C4-2B (cell line): ENCODE results near the gene WDR7.

Experiments used
- CTCF ChIP-seq: fragments of 450-650 bp; conservative IDR thresholded peaks from 2 replicates; pipeline ENCODE4 v1.5.1; 2017; ENCODE audit warnings: mild to moderate bottlenecking
- ZFX ChIP-seq: fragments of 450-650 bp; IDR thresholded peaks from 2 replicates; pipeline ENCODE4 v1.6.1; 2017

GRCh38 chr18:56676639-56677038 is 25.5 kb downstream of the WDR7 start:
- TF ChIP-seq ZFX (no peak), CTCF (no peak)
